Upper lobe of left lung (tissue), 6 donors: Measurements from ENCODE around the gene POLR1H. TPM values are rescaled to one million over a fixed set of nuclear protein-coding genes. Genes with fewer than 3 reads are reported as not detected.
A peak's percentile ranks its signal among the peaks of the same experiment; 100 is the strongest.

Source experiments
- ATAC-seq, 2 donors: fragments of 200-7000 bp; cut with Tn5 transposase; one replicate each; pipeline ENCODE4 v1.9.1; 2022; ENCODE audit warnings: mild to moderate bottlenecking in 2 of 2, moderate library complexity in 2 of 2; ENCODE audit not compliant: low FRiP score in 2 of 2
- DNase-seq, 2 donors: peaks; one replicate each; pipeline ENCODE4 v3.0.0-alpha.2; 2019 to 2020
- H3K27ac ChIP-seq, 4 donors: fragments of 200-600 bp; sonication (generic); one replicate each; pipeline ENCODE4 v1.5.1; 2016 to 2019
- H3K27me3 ChIP-seq, 4 donors: fragments of 200-600 bp; sonication (generic); one replicate each; pipeline ENCODE4 v1.5.1; 2017 to 2019
- H3K36me3 ChIP-seq, 4 donors: fragments of 200-600 bp; sonication (generic); one replicate each; pipeline ENCODE4 v1.5.1; 2016 to 2019
- H3K4me1 ChIP-seq, 4 donors: fragments of 200-600 bp; sonication (generic); one replicate each; pipeline ENCODE4 v1.5.1; 2018 to 2019
- H3K4me3 ChIP-seq, 4 donors: fragments of 200-600 bp; sonication (generic); one replicate each; pipeline ENCODE4 v1.5.1; 2017 to 2019; ENCODE audit warnings: mild to moderate bottlenecking in 2 of 4, moderate library complexity in 1 of 4
- H3K9me3 ChIP-seq, 4 donors: fragments of 200-600 bp; sonication (generic); one replicate each; pipeline ENCODE4 v1.5.1; 2018 to 2019
- CTCF ChIP-seq, 6 experiments: fragments of 450-650 bp in 4 of 6; fragments of 200-600 bp in 2 of 6; sonication (generic) in 2 of 6; IDR thresholded peaks; one replicate each; pipeline ENCODE4 v1.5.1; 2016 to 2019; ENCODE audit warnings: antibody characterized with exemption in 6 of 6
- EP300 ChIP-seq, 4 donors: sonication (generic); formaldehyde crosslinking; IDR thresholded peaks; one replicate each; pipeline ENCODE4 v1.5.1; 2017; ENCODE audit warnings: antibody characterized with exemption in 4 of 4, control low read depth in 2 of 4
- POLR2A ChIP-seq, 4 donors: fragments of 450-650 bp; IDR thresholded peaks; one replicate each; pipeline ENCODE4 v1.5.1; 2016 to 2017; ENCODE audit warnings: antibody characterized with exemption in 4 of 4, mild to moderate bottlenecking in 2 of 4
- POLR2AphosphoS5 ChIP-seq, 2 donors: sonication (generic); formaldehyde crosslinking; IDR thresholded peaks; one replicate each; pipeline ENCODE4 v1.5.1; 2017; ENCODE audit warnings: antibody characterized with exemption in 2 of 2
- WGBS, 2 donors: methylation state at CpG; one replicate each; pipeline ENCODE4 v1.1.5; 2017 to 2018; 5-methylcytosine and 5-hydroxymethylcytosine counted together
- total RNA-seq, 6 donors: library from RNA; depleted of rRNA in 4 of 6; stranded (reverse); fragments of >200 nt in 4 of 6; gene quantifications; one replicate each; pipeline versions ENCODE4 v1.1.0 to v1.2.1, GENCODE V29; 2016 to 2021
- donor health status: DM: no; HTN: no; CAD: no; lungs with moderate emphysema.
- donor health status: DM: no; HTN: yes; CAD: no; lungs with severe emphysema.

Gene POLR1H
- total RNA-seq, 6 donors from 2014 or later = 14.9 to 23.6 (median 19.7) TPM

GRCh38 chr6:30091577-30092381 lies 30.7 kb downstream of the POLR1H start:
- WGBS, 2 donors = 46 to 61% methylated on average over 8 to 11 of the region's 11 CpGs
- DNase-seq (peak in 1 of 2 donors; percentile 69), ATAC-seq (peak; percentile 61 to 86)
- TF ChIP-seq EP300 (IDR thresholded peaks at IDR 0.05) = no peak
- TF ChIP-seq POLR2AphosphoS5 (IDR thresholded peaks at IDR 0.05) = no peak
- peak in 1 of 4 donors; percentile 17 for TF ChIP-seq POLR2A (IDR thresholded peaks at IDR 0.05)
- Histone ChIP-seq H3K4me1 (peaks cover 0 to 4% (median 0%) of the 10 kb centered on the region in 4 donors), H3K36me3 (no peaks in the 10 kb centered on the region), H3K27ac (peak overlapping the region in 1 of 4 donors; percentile 65), H3K9me3 (no peaks in the 10 kb centered on the region), H3K4me3 (peak overlapping the region in 1 of 4 donors; percentile 3), H3K27me3 (no peaks in the 10 kb centered on the region)

GRCh38 chr6:30092852-30093543 lies 31.9 kb downstream of the POLR1H start:
- TF ChIP-seq POLR2A (IDR thresholded peaks at IDR 0.05) (no peak), POLR2AphosphoS5 (IDR thresholded peaks at IDR 0.05) (no peak), EP300 (IDR thresholded peaks at IDR 0.05) (no peak), CTCF (IDR thresholded peaks at IDR 0.05) (no peak)
- Histone ChIP-seq H3K36me3 (no peaks in the 10 kb centered on the region), H3K27ac (no peak overlapping the region), H3K27me3 (no peaks in the 10 kb centered on the region), H3K4me3 (no peak overlapping the region), H3K9me3 (no peaks in the 10 kb centered on the region), H3K4me1 (peaks cover 0 to 4% (median 0%) of the 10 kb centered on the region in 4 donors)
- DNase-seq (no peak), ATAC-seq (no peak)
- 73 to 80% methylated on average over 6 of the region's 6 CpGs for WGBS, 2 donors

GRCh38 chr6:30093951-30094661 lies 33.0 kb downstream of the POLR1H start:
- TF ChIP-seq POLR2AphosphoS5 (IDR thresholded peaks at IDR 0.05) = no peak
- TF ChIP-seq EP300 (IDR thresholded peaks at IDR 0.05) = no peak
- no peak for TF ChIP-seq CTCF (IDR thresholded peaks at IDR 0.05)
- TF ChIP-seq POLR2A (IDR thresholded peaks at IDR 0.05) = no peak
- Histone ChIP-seq H3K36me3 (no peaks in the 10 kb centered on the region), H3K27me3 (no peaks in the 10 kb centered on the region), H3K4me1 (peaks cover 0 to 4% (median 0%) of the 10 kb centered on the region in 4 donors), H3K9me3 (no peaks in the 10 kb centered on the region), H3K27ac (no peak overlapping the region), H3K4me3 (no peak overlapping the region)
- DNase-seq (no peak), ATAC-seq (no peak)
- 71 to 75% methylated on average over 4 of the region's 5 CpGs for WGBS, 2 donors

DNA sequence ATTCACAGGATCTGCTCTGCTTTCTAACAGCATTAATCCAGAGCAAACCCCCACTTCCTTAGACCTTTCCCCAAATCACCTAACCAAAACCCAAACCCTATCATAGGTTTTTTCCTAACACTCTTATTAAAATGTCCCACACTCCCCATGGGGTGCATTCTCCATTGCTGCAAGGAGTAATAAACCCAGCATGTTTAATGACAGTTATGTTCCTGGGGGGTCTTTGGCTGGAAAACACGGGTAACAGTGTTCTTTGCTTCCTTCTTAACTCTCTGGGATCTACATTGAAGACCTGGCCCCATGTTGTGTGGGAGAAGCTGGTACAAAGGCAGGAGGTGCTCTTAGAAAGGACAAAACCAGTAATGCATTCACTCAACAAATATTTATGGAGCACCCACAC lies 35.8 kb downstream of the POLR1H start:
- peaks cover 11 to 19% (median 16%) of the 10 kb centered on the region in 4 donors for H3K4me1 ChIP-seq
- no peaks in the 10 kb centered on the region for H3K9me3 ChIP-seq
- TF ChIP-seq POLR2A (IDR thresholded peaks at IDR 0.05) (no peak), POLR2AphosphoS5 (IDR thresholded peaks at IDR 0.05) (no peak), EP300 (IDR thresholded peaks at IDR 0.05) (no peak), CTCF (IDR thresholded peaks at IDR 0.05) (no peak)
- no peaks in the 10 kb centered on the region for H3K36me3 ChIP-seq
- 47 to 57% methylated on average over 1 of the region's 1 CpG for WGBS, 2 donors
- no peak overlapping the region for H3K4me3 ChIP-seq
- ATAC-seq (no peak), DNase-seq (no peak)
- no peak overlapping the region for H3K27ac ChIP-seq
- peaks cover 0 to 11% (median 2%) of the 10 kb centered on the region in 4 donors for H3K27me3 ChIP-seq
